K562 (cell line): ENCODE results near the gene CD4. TPM values are rescaled to one million over a fixed set of nuclear protein-coding genes. Genes with fewer than 3 reads are reported as not detected.

ENCODE experiments used
- ATAC-seq: fragments of 200-7000 bp; cut with Tn5 transposase; 3 replicates; pipeline ENCODE4 v1.9.1; 2020; ENCODE audit warnings: moderate library complexity
- BruUV-seq: library from RNA; stranded (reverse); fragments of 400-500 nt; replicated peaks from 2 replicates; lab custom pipeline; 2021; lab: Mats Ljungman, UMichigan
- CTCF ChIA-PET: fragments of 300-600 bp; formaldehyde crosslinking; extraction: SDS; loops from one replicate; lab custom pipeline; 2021; ENCODE audit warnings: low intra/inter-chr PET ratio; lab: Yijun Ruan, JAX
- POLR2A ChIA-PET: fragments of 300-600, 350-650 bp; sonication (Branson Sonifier 250); formaldehyde crosslinking; extraction: SDS; loops from one replicate; lab custom pipeline; 2021; ENCODE audit warnings: antibody characterized with exemption, inconsistent platforms; lab: Yijun Ruan, JAX
- DNase-seq, 4 experiments: peaks; one replicate each; pipeline versions ENCODE4 v3.0.0 to v3.0.0-alpha.2; 2011 to 2018; ENCODE audit warnings: low spot score in 3 of 4, mixed read lengths in 3 of 4; ENCODE audit errors: extremely low read depth in 1 of 4
- FAIRE-seq: peaks from 2 replicates; lab custom pipeline; 2011; peaks lifted over from hg19 to GRCh38; lab: Jason Lieb, UNC
- H2AFZ ChIP-seq: 2 replicates; pipeline ENCODE4 v1.6.0; 2011; ENCODE audit warnings: low read depth, low read length, control low read depth, inconsistent platforms
- H3K27ac ChIP-seq: fragments of 200-600 bp; 3 replicates; pipeline ENCODE4 v1.8.0; 2011; ENCODE audit warnings: low read depth, mild to moderate bottlenecking, control low read depth, inconsistent platforms, low read length, moderate library complexity, mixed read lengths; ENCODE audit errors: extremely low read depth
- H3K27me3 ChIP-seq, 2 experiments: fragments of 300-600 bp in 1 of 2; 2 replicates in 1 of 2; 3 replicates in 1 of 2; pipeline versions ENCODE4 v1.6.0 to v1.8.0; 2011; ENCODE audit warnings: inconsistent platforms in 2 of 2, low read length in 2 of 2, mild to moderate bottlenecking in 1 of 2, mixed read lengths in 1 of 2, moderate library complexity in 1 of 2; ENCODE audit not compliant: control insufficient read depth in 2 of 2, insufficient read depth in 2 of 2
- H3K36me3 ChIP-seq: fragments of 300-600 bp; 3 replicates; pipeline ENCODE4 v1.8.0; 2011; ENCODE audit warnings: mild to moderate bottlenecking, low read length, inconsistent platforms; ENCODE audit not compliant: control insufficient read depth, insufficient read depth
- H3K4me1 ChIP-seq, 2 experiments: fragments of 200-600 bp in 1 of 2; replicated peaks in 1 of 2; 2 replicates in 1 of 2; 3 replicates in 1 of 2; pipeline versions ENCODE4 v1.5.1 to v1.8.0; 2011; ENCODE audit warnings: inconsistent platforms in 2 of 2, low read length in 2 of 2, mild to moderate bottlenecking in 1 of 2, mixed read lengths in 1 of 2, moderate library complexity in 1 of 2; ENCODE audit not compliant: control insufficient read depth in 2 of 2, insufficient read depth in 2 of 2
- H3K4me2 ChIP-seq: 2 replicates; pipeline ENCODE4 v1.6.1; 2011; ENCODE audit warnings: low read length, control low read depth, inconsistent platforms, mixed read lengths; ENCODE audit not compliant: insufficient read depth
- H3K4me3 ChIP-seq: fragments of 200-600 bp; sonication (generic), shearing (Covaris generic); 2 replicates; pipeline ENCODE4 v1.5.1; 2016; ENCODE audit warnings: control low read depth, inconsistent platforms
- H3K79me2 ChIP-seq: fragments of 200-600 bp; 3 replicates; pipeline ENCODE4 v1.8.0; 2011; ENCODE audit warnings: low read length, inconsistent platforms; ENCODE audit not compliant: control insufficient read depth, insufficient read depth
- H3K9ac ChIP-seq, 2 experiments: 2 replicates each; pipeline versions ENCODE4 v1.6.0 to v1.6.1; 2011; ENCODE audit warnings: low read depth in 2 of 2, low read length in 2 of 2, control low read depth in 1 of 2, inconsistent platforms in 1 of 2, mild to moderate bottlenecking in 1 of 2, mixed read lengths in 1 of 2; ENCODE audit not compliant: insufficient read depth in 1 of 2
- H3K9me1 ChIP-seq: one replicate; pipeline ENCODE4 v1.6.0; 2011; ENCODE audit warnings: inconsistent platforms, mild to moderate bottlenecking, low read length, moderate library complexity; ENCODE audit not compliant: control insufficient read depth, insufficient read depth
- H3K9me3 ChIP-seq: replicated peaks from 2 replicates; pipeline ENCODE4 v1.5.1; 2011; ENCODE audit warnings: low read depth, low read length, inconsistent platforms; ENCODE audit not compliant: control insufficient read depth, insufficient read depth
- H4K20me1 ChIP-seq: replicated peaks from 2 replicates; pipeline ENCODE4 v1.6.1; 2011; ENCODE audit warnings: low read length, inconsistent platforms, mixed read lengths; ENCODE audit not compliant: control insufficient read depth, insufficient read depth
- BDP1 ChIP-seq: IDR thresholded peaks from 3 replicates; pipeline ENCODE4 v1.6.1; 2011; ENCODE audit not compliant: insufficient read length, insufficient read depth
- CBFB ChIP-seq: sonication (generic); formaldehyde crosslinking; IDR thresholded peaks from 2 replicates; pipeline ENCODE4 v1.4.0; 2020; ENCODE audit warnings: mild to moderate bottlenecking, missing genetic modification reagents
- JUNB ChIP-seq: fragments of 450-650 bp; formaldehyde crosslinking; conservative IDR thresholded peaks from 2 replicates; pipeline ENCODE4 v1.4.0; 2020; ENCODE audit warnings: mild to moderate bottlenecking
- L3MBTL2 ChIP-seq: fragments of 450-650 bp; IDR thresholded peaks from 2 replicates; pipeline ENCODE4 v1.6.1; 2016; ENCODE audit warnings: mild to moderate bottlenecking, moderate library complexity
- MAFG ChIP-seq: fragments of 450-650 bp; conservative IDR thresholded peaks from 2 replicates; pipeline ENCODE4 v1.6.1; 2016; ENCODE audit warnings: missing genetic modification characterization, missing compliant biosample characterization
- MYBL2 ChIP-seq, 2 experiments: fragments of 450-650 bp in 1 of 2; sonication (generic) in 1 of 2; formaldehyde crosslinking in 1 of 2; IDR thresholded peaks; 2 replicates each; pipeline versions ENCODE4 v1.6.1 to v1.8.1; 2017 to 2022; ENCODE audit warnings: borderline replicate concordance in 1 of 2, inconsistent platforms in 1 of 2, low read depth in 1 of 2, mild to moderate bottlenecking in 1 of 2, missing genetic modification reagents in 1 of 2, moderate library complexity in 1 of 2
- NFATC3 ChIP-seq: fragments of 450-650 bp; IDR thresholded peaks from 2 replicates; pipeline ENCODE4 v1.6.1; 2017; ENCODE audit warnings: mild to moderate bottlenecking
- PML ChIP-seq: IDR thresholded peaks from 2 replicates; pipeline ENCODE4 v1.6.1; 2012; ENCODE audit warnings: low read length, inconsistent platforms
- SMARCA4 ChIP-seq: fragments of 450-650 bp; IDR thresholded peaks from 2 replicates; pipeline ENCODE4 v1.6.1; 2016
- TARDBP ChIP-seq: fragments of 450-650 bp; IDR thresholded peaks from 2 replicates; pipeline ENCODE4 v1.6.1; 2016
- TBL1XR1 ChIP-seq, 2 experiments: IDR thresholded peaks; 2 replicates each; pipeline ENCODE4 v1.6.1; 2012; ENCODE audit warnings: improper control_type of control experiment in 2 of 2, low read length in 2 of 2, mild to moderate bottlenecking in 1 of 2
- TRIM24 ChIP-seq, 2 experiments: fragments of 450-650 bp; IDR thresholded peaks; 2 replicates each; pipeline ENCODE4 v1.6.1; 2016
- ZC3H11A ChIP-seq: IDR thresholded peaks from 2 replicates; pipeline ENCODE4 v1.6.1; 2012; ENCODE audit warnings: low read depth, low read length, improper control_type of control experiment
- ZNF695 ChIP-seq: fragments of 450-650 bp; formaldehyde crosslinking; IDR thresholded peaks from 2 replicates; pipeline ENCODE4 v1.4.0; 2020; ENCODE audit warnings: mild to moderate bottlenecking, moderate library complexity
- WGBS: fragments of 100-300 bp; shearing (Covaris generic); methylation state at CpG from one replicate; pipeline ENCODE4 v1.1.6; 2016; ENCODE audit warnings: low coverage, mixed read lengths; ENCODE audit not compliant: insufficient coverage; ENCODE audit errors: missing lambda C conversion rate; 5-methylcytosine and 5-hydroxymethylcytosine counted together
- in situ Hi-C: fragments of 300-500 bp; cut with MboI; formaldehyde crosslinking; loops from 4 replicates; pipeline ENCODE4 v1.15.0; 2018; ENCODE audit warnings: inconsistent platforms, mixed read lengths
- intact Hi-C: fragments of 100-400 bp; cut with micrococcal nuclease; formaldehyde crosslinking; loops from 2 replicates; pipeline ENCODE4 v1.14.2; 2022
- polyA plus RNA-seq, 8 experiments: library from polyadenylated mRNA; depleted of rRNA in 4 of 8; stranded (reverse) in 5 of 8; unstranded in 3 of 8; fragments of >200 nt; fragmentation: Nextera tagmentation in 2 of 8; fragmentation: Illumina TruSeq in 1 of 8; extraction: Ambion mirVana in 2 of 8; extraction: Trizol in 1 of 8; gene quantifications; 2 replicates each; pipeline versions ENCODE4 v1.2.1 to v1.2.3, GENCODE V29; 2011 to 2014; ENCODE audit warnings: inconsistent platforms in 1 of 8, missing spikeins in 1 of 8
- total RNA-seq, 7 experiments: library from RNA; depleted of rRNA in 6 of 7; stranded (reverse); fragments of >200 nt in 6 of 7; fragmentation: Illumina TruSeq in 2 of 7; extraction: Trizol in 2 of 7; gene quantifications; 2 replicates each; pipeline versions ENCODE4 v1.2.1 to v1.2.3, GENCODE V29; 2011 to 2021; ENCODE audit warnings: low replicate concordance in 1 of 7
- TF ChIP-seq, protein P1 (sequence below), 2 experiments: IDR thresholded peaks; 2 replicates each; pipeline ENCODE4 v1.6.1; 2012; ENCODE audit warnings: improper control_type of control experiment in 2 of 2, low read depth in 2 of 2, low read length in 2 of 2, borderline replicate concordance in 1 of 2
- TF ChIP-seq, protein P2 (sequence below): sonication (generic); formaldehyde crosslinking; IDR thresholded peaks from 2 replicates; pipeline ENCODE4 v1.8.0; 2022; ENCODE audit warnings: mild to moderate bottlenecking, missing genetic modification reagents

Gene CD4
- total and polyA plus RNA-seq, 9 of the 15 experiments (the other 6 are each of a cell fraction or from before 2014, with no cell fraction given): 0.06 to 0.27 (median 0.09) TPM; not detected in 5

DNA sequence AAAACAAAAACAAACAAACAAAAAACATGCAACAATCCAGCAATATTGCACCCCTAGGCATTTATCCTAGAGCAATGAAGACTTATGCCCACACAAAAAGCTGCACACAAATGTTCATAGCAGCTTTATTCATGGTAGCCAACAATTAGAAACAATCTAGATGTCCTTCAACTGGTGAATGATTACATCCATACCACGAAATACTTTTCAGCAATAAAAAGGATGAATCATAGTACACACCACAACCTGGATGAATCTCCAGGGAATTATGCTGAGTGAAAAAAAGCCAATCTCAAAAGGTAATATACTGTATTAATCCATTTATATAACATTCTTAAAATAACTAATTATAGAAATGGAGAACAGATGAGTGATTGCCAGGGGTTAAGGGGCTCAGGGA is 17.8 kb downstream of the CD4 start:
- TF ChIP-seq NFATC3 (no peak), ZNF695 (CRISPR knock-in tag) (no peak), ZC3H11A (no peak), MYBL2 (IDR thresholded peaks at IDR 0.05; ENCODE audit: low read depth) (no peak), MYBL2 (CRISPR knock-in tag; IDR thresholded peaks at IDR 0.05; ENCODE audit: borderline replicate concordance) (no peak), TRIM24 (IDR thresholded peaks at IDR 0.05) (no peak), PML (no peak), JUNB (CRISPR knock-in tag) (no peak), CBFB (CRISPR knock-in tag) (no peak), SMARCA4 (no peak), BDP1 (no peak), MAFG (no peak), TARDBP (no peak), L3MBTL2 (no peak), TBL1XR1 (IDR thresholded peaks at IDR 0.05; ENCODE audit: low read length in 2 of 2) (no peak)
- TF ChIP-seq, protein P1, sequence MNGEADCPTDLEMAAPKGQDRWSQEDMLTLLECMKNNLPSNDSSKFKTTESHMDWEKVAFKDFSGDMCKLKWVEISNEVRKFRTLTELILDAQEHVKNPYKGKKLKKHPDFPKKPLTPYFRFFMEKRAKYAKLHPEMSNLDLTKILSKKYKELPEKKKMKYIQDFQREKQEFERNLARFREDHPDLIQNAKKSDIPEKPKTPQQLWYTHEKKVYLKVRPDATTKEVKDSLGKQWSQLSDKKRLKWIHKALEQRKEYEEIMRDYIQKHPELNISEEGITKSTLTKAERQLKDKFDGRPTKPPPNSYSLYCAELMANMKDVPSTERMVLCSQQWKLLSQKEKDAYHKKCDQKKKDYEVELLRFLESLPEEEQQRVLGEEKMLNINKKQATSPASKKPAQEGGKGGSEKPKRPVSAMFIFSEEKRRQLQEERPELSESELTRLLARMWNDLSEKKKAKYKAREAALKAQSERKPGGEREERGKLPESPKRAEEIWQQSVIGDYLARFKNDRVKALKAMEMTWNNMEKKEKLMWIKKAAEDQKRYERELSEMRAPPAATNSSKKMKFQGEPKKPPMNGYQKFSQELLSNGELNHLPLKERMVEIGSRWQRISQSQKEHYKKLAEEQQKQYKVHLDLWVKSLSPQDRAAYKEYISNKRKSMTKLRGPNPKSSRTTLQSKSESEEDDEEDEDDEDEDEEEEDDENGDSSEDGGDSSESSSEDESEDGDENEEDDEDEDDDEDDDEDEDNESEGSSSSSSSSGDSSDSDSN (IDR thresholded peaks at IDR 0.05; ENCODE audit: borderline replicate concordance in 1 of 2, low read depth in 2 of 2, low read length in 2 of 2): no peak
- TF ChIP-seq, protein P2, sequence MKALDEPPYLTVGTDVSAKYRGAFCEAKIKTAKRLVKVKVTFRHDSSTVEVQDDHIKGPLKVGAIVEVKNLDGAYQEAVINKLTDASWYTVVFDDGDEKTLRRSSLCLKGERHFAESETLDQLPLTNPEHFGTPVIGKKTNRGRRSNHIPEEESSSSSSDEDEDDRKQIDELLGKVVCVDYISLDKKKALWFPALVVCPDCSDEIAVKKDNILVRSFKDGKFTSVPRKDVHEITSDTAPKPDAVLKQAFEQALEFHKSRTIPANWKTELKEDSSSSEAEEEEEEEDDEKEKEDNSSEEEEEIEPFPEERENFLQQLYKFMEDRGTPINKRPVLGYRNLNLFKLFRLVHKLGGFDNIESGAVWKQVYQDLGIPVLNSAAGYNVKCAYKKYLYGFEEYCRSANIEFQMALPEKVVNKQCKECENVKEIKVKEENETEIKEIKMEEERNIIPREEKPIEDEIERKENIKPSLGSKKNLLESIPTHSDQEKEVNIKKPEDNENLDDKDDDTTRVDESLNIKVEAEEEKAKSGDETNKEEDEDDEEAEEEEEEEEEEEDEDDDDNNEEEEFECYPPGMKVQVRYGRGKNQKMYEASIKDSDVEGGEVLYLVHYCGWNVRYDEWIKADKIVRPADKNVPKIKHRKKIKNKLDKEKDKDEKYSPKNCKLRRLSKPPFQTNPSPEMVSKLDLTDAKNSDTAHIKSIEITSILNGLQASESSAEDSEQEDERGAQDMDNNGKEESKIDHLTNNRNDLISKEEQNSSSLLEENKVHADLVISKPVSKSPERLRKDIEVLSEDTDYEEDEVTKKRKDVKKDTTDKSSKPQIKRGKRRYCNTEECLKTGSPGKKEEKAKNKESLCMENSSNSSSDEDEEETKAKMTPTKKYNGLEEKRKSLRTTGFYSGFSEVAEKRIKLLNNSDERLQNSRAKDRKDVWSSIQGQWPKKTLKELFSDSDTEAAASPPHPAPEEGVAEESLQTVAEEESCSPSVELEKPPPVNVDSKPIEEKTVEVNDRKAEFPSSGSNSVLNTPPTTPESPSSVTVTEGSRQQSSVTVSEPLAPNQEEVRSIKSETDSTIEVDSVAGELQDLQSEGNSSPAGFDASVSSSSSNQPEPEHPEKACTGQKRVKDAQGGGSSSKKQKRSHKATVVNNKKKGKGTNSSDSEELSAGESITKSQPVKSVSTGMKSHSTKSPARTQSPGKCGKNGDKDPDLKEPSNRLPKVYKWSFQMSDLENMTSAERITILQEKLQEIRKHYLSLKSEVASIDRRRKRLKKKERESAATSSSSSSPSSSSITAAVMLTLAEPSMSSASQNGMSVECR (CRISPR knock-in tag): no peak
- H3K4me3 ChIP-seq: no peak overlapping the region
- H3K27me3 ChIP-seq: no peaks in the 10 kb centered on the region
- H3K4me2 ChIP-seq: no peak overlapping the region
- H3K36me3 ChIP-seq: no peaks in the 10 kb centered on the region
- DNase-seq (no peak), ATAC-seq (no peak), FAIRE-seq (no peak)
- H3K9ac ChIP-seq: no peak overlapping the region
- intact Hi-C loops (no loop called here), in situ Hi-C loops (no loop called here)
- POLR2A ChIA-PET: interaction anchor here (1.0 kb wide), 1 partner anchor 118 kb away, joined by 3 read pairs; the partner anchor contains the start of gene ZNF384
- no peaks in the 10 kb centered on the region for H3K79me2 ChIP-seq
- WGBS: 0% methylated on average over 1 of the region's 1 CpG
- no peaks in the 10 kb centered on the region for H3K9me1 ChIP-seq
- no TSS peak for BruUV-seq
- H3K4me1 ChIP-seq: peaks cover 0 to 7% of the 10 kb centered on the region in 2 experiments; a peak in 3 of 5 replicates
- no peak overlapping the region for H3K27ac ChIP-seq
- CTCF ChIA-PET: no interaction called here
- H3K9me3 ChIP-seq: no peaks in the 10 kb centered on the region
- H2AFZ ChIP-seq: no peak overlapping the region
- H4K20me1 ChIP-seq: no peaks in the 10 kb centered on the region
